ENCODE results near the gene ANKRD65.

GRCh38 chr1:1455366-1455884, 34.3 kb upstream of the ANKRD65 start:
- TF ChIP-seq CTCF (IDR thresholded peaks at IDR 0.05; ENCODE audit: insufficient read depth, low read length) = no peak
- no peak for TF ChIP-seq GABPA (IDR thresholded peaks at IDR 0.05; ENCODE audit: low read depth)
